Common myeloid progenitor, CD34-positive (primary cell): ENCODE results near the gene VSIG4.

ENCODE experiments used
- CTCF ChIA-PET: fragments of 350-600 bp; sonication (Branson Sonifier 250); formaldehyde crosslinking; loops from one replicate; lab custom pipeline; 2021; ENCODE audit warnings: antibody characterized with exemption; lab: Charles Lee
- POLR2A ChIA-PET: fragments of 350-600 bp; sonication (Branson Sonifier 250); formaldehyde crosslinking; loops from one replicate; lab custom pipeline; 2021; ENCODE audit warnings: antibody characterized with exemption; lab: Charles Lee
- DNase-seq, 3 donors: peaks; one replicate each; pipeline versions ENCODE4 v3.0.0 to v3.0.0-alpha.2; 2013
- H3K27ac ChIP-seq, 2 experiments: 1 replicate in 1 of 2; 2 replicates in 1 of 2; pipeline ENCODE4 v1.7.0; 2013; ENCODE audit warnings: inconsistent platforms in 2 of 2, low read length in 2 of 2, mild to moderate bottlenecking in 2 of 2, low read depth in 1 of 2, moderate library complexity in 1 of 2; ENCODE audit not compliant: severe bottlenecking in 2 of 2, insufficient read depth in 1 of 2, poor library complexity in 1 of 2
- H3K27me3 ChIP-seq, 5 experiments: replicated peaks in 2 of 5; 1 replicate in 3 of 5; 2 replicates in 2 of 5; pipeline versions ENCODE4 v1.6.1 to v1.7.0; 2013; ENCODE audit warnings: low read length in 4 of 5, mild to moderate bottlenecking in 2 of 5, moderate library complexity in 2 of 5, inconsistent platforms in 1 of 5; ENCODE audit not compliant: insufficient read depth in 5 of 5, control insufficient read depth in 4 of 5
- H3K36me3 ChIP-seq, 4 experiments: 1 replicate in 2 of 4; 2 replicates in 2 of 4; pipeline versions ENCODE4 v1.6.1 to v1.7.0; 2013; ENCODE audit warnings: low read length in 3 of 4, control low read depth in 1 of 4, mild to moderate bottlenecking in 1 of 4; ENCODE audit not compliant: control insufficient read depth in 4 of 4, insufficient read depth in 4 of 4
- H3K4me1 ChIP-seq, 4 experiments: 1 replicate in 3 of 4; 2 replicates in 1 of 4; pipeline versions ENCODE4 v1.6.1 to v1.7.1; 2013; ENCODE audit warnings: low read length in 3 of 4, mild to moderate bottlenecking in 3 of 4, control low read depth in 1 of 4, inconsistent platforms in 1 of 4, moderate library complexity in 1 of 4; ENCODE audit not compliant: control insufficient read depth in 4 of 4, insufficient read depth in 4 of 4; ENCODE audit errors: control extremely low read depth in 1 of 4
- H3K4me3 ChIP-seq, 7 experiments: 1 replicate in 4 of 7; 2 replicates in 3 of 7; pipeline versions ENCODE4 v1.5.1 to v1.7.0; 2013; ENCODE audit warnings: mild to moderate bottlenecking in 7 of 7, low read length in 6 of 7, moderate library complexity in 6 of 7, inconsistent platforms in 2 of 7, low read depth in 2 of 7, control low read depth in 1 of 7; ENCODE audit not compliant: insufficient read depth in 4 of 7, control insufficient read depth in 1 of 7; ENCODE audit errors: extremely low read depth in 1 of 7
- H3K9me3 ChIP-seq, 5 experiments: 1 replicate in 4 of 5; 2 replicates in 1 of 5; pipeline versions ENCODE4 v1.6.1 to v1.7.1; 2013; ENCODE audit warnings: low read length in 4 of 5, mild to moderate bottlenecking in 2 of 5, inconsistent platforms in 1 of 5, low read depth in 1 of 5, moderate library complexity in 1 of 5; ENCODE audit not compliant: control insufficient read depth in 4 of 5, insufficient read depth in 2 of 5; ENCODE audit errors: control extremely low read depth in 1 of 5
- WGBS: methylation state at CpG from one replicate; pipeline ENCODE4 v1.1.5; 2013; ENCODE audit not compliant: insufficient coverage; 5-methylcytosine and 5-hydroxymethylcytosine counted together

The VSIG4 gene

DNA sequence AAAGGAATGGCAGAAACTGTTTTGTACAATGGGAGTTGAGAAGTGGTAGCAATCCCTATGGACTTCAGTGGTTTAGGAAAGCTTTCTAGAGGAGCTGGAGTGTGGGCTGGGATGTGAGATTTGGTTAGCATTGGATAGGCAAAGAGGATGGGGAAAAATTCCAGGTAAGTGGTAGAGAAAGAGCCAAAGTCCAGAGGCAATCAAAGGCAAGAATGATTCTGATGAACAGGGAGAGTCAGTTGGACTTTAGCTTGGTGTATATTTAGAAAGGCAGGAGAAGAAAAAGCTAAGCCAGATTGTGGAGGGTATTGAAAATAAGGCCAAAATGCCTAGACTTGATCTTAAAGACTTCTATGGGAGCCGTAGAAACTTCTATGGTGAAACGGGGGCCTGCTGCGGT, 3.7 kb upstream of the VSIG4 start:
- Histone ChIP-seq H3K9me3 (no peaks in the 10 kb centered on the region), H3K4me3 (no peak overlapping the region), H3K4me1 (peaks cover 8 to 27% (median 12%) of the 10 kb centered on the region in 4 experiments), H3K27ac (no peak overlapping the region), H3K36me3 (no peaks in the 10 kb centered on the region), H3K27me3 (peaks cover 0 to 9% (median 0%) of the 10 kb centered on the region in 5 experiments)
- ChIA-PET CTCF (no interaction called here), POLR2A (no interaction called here)
- WGBS = 95% methylated on average over 3 of the region's 3 CpGs
- no peak for DNase-seq

GRCh38 chrX:66042307-66043077, 2.6 kb upstream of the VSIG4 start:
- Histone ChIP-seq H3K9me3 (no peaks in the 10 kb centered on the region), H3K27ac (no peak overlapping the region), H3K36me3 (no peaks in the 10 kb centered on the region), H3K4me1 (peaks cover 8 to 21% (median 10%) of the 10 kb centered on the region in 4 experiments), H3K4me3 (no peak overlapping the region), H3K27me3 (peaks cover 0 to 9% (median 0%) of the 10 kb centered on the region in 5 experiments)
- WGBS = 94% methylated on average over 2 of the region's 3 CpGs
- DNase-seq = no peak
- ChIA-PET CTCF (interaction anchor here (1.3 kb wide), 1 partner anchor 12 kb away, joined by 3 read pairs; no protein-coding TSS in a partner anchor), POLR2A (no interaction called here)

- no peak overlapping the region for H3K4me3 ChIP-seq
- peak in 1 of 3 donors; percentile 49 for DNase-seq
- no peaks in the 10 kb centered on the region for H3K36me3 ChIP-seq
- H3K9me3 ChIP-seq = no peaks in the 10 kb centered on the region
- peaks cover 0 to 8% (median 2%) of the 10 kb centered on the region in 4 experiments for H3K4me1 ChIP-seq
- WGBS = no CpG with 5 or more reads among the region's 1 CpG
- peaks cover 0 to 15% (median 0%) of the 10 kb centered on the region in 5 experiments for H3K27me3 ChIP-seq
- H3K27ac ChIP-seq = no peak overlapping the region
- POLR2A ChIA-PET = no interaction called here
- CTCF ChIA-PET = interaction anchor here (0.8 kb wide), 1 partner anchor 14 kb away, joined by 4 read pairs; no protein-coding TSS in a partner anchor
These were observed 1.8 kb downstream of the VSIG4 start for GRCh38 chrX:66038115-66038514.

DNA sequence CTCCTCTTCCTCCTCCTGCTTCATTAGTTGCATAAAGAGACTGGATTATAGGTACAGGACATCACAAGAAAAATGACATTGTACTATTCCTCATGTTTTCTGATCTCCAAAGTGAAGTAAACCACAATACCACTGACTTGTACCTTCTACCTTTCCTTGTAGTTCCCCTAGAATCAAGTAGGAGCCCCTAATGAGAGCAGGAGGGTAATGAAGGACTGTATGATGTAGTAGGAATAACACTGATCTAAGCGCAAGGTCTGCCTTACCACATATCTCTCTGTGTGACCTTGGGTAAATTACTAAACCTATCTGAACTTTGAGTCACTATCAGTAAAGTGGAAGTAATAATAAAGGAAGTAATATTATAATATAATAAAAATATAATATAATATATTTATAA, 3.6 kb downstream of the VSIG4 start:
- POLR2A ChIA-PET = no interaction called here
- Histone ChIP-seq H3K27me3 (peaks cover 0 to 16% (median 0%) of the 10 kb centered on the region in 5 experiments), H3K9me3 (no peaks in the 10 kb centered on the region), H3K4me3 (no peak overlapping the region), H3K36me3 (no peaks in the 10 kb centered on the region), H3K4me1 (peaks cover 0 to 10% (median 8%) of the 10 kb centered on the region in 4 experiments), H3K27ac (no peak overlapping the region)
- CTCF ChIA-PET = no interaction called here
- DNase-seq = peak in 1 of 3 donors; percentile 57
- WGBS = no CpG with 5 or more reads among the region's 1 CpG

GRCh38 chrX:66035667-66036066, 4.2 kb downstream of the VSIG4 start:
- no peaks in the 10 kb centered on the region for H3K9me3 ChIP-seq
- CTCF ChIA-PET = no interaction called here
- no peaks in the 10 kb centered on the region for H3K36me3 ChIP-seq
- DNase-seq = peak in 1 of 3 donors; percentile 14
- H3K27ac ChIP-seq = no peak overlapping the region
- POLR2A ChIA-PET = no interaction called here
- peaks cover 0 to 10% (median 9%) of the 10 kb centered on the region in 4 experiments for H3K4me1 ChIP-seq
- H3K27me3 ChIP-seq = peaks cover 0 to 16% (median 0%) of the 10 kb centered on the region in 5 experiments
- no peak overlapping the region for H3K4me3 ChIP-seq

- peak in 2 of 3 donors; percentile 57 to 66 for DNase-seq
- 59% methylated on average over 7 of the region's 7 CpGs for WGBS
- ChIA-PET POLR2A (interaction anchor here (1.0 kb wide), 1 partner anchor 10 kb away, joined by 3 read pairs; no protein-coding TSS in a partner anchor), CTCF (interaction anchor here (1.0 to 1.6 kb wide), 4 partner anchors 12 to 79 kb away, joined by 3 to 7 read pairs (median 4); no protein-coding TSS in a partner anchor)
- H3K4me3 ChIP-seq = no peak overlapping the region
- peaks cover 2 to 13% (median 5%) of the 10 kb centered on the region in 4 experiments for H3K4me1 ChIP-seq
- H3K27me3 ChIP-seq = peaks cover 0 to 7% (median 0%) of the 10 kb centered on the region in 5 experiments
- H3K27ac ChIP-seq = no peak overlapping the region
- H3K9me3 ChIP-seq = no peaks in the 10 kb centered on the region
- no peaks in the 10 kb centered on the region for H3K36me3 ChIP-seq
These were observed 9.2 kb downstream of the VSIG4 start for GRCh38 chrX:66030505-66031317.
